ENCODE results near the gene CDH23.

The CDH23 gene

GRCh38 chr10:71618598-71618997, 221.9 kb downstream of the CDH23 start:
- DNase-seq: no peak

GRCh38 chr10:71620642-71621041, 223.9 kb downstream of the CDH23 start:
- peak in 1 of 56 donors; percentile 42 for DNase-seq

GRCh38 chr10:71621231-71622153, 224.8 kb downstream of the CDH23 start:
- peak in 33 of 56 donors; percentile 11 to 70 (median 33) for DNase-seq

GRCh38 chr10:71622154-71622526, 225.4 kb downstream of the CDH23 start:
- DNase-seq: peak in 27 of 56 donors; percentile 7 to 64 (median 23)

- no peak for DNase-seq
Observed at GRCh38 chr10:71622616-71623015, 225.9 kb downstream of the CDH23 start.

GRCh38 chr10:71623098-71623985, 226.6 kb downstream of the CDH23 start:
- DNase-seq: peak in 21 of 56 donors; percentile 6 to 53 (median 27)

GRCh38 chr10:71623986-71624291, 227.2 kb downstream of the CDH23 start:
- DNase-seq: no peak

- no peak for DNase-seq
Observed at GRCh38 chr10:71625445-71626175, 228.9 kb downstream of the CDH23 start.

- DNase-seq: no peak
Observed at GRCh38 chr10:71627230-71627939, 230.7 kb downstream of the CDH23 start.

GRCh38 chr10:71627956-71628355, 231.2 kb downstream of the CDH23 start:
- DNase-seq: no peak

- DNase-seq: no peak
Observed at GRCh38 chr10:71629131-71629530, 232.4 kb downstream of the CDH23 start.

GRCh38 chr10:71630168-71630567, 233.4 kb downstream of the CDH23 start:
- no peak for DNase-seq

GRCh38 chr10:71631007-71631861, 234.5 kb downstream of the CDH23 start:
- DNase-seq: no peak

- no peak for DNase-seq
Observed at GRCh38 chr10:71632200-71632820, 235.6 kb downstream of the CDH23 start.

- no peak for DNase-seq
Observed at GRCh38 chr10:71632896-71633600, 236.3 kb downstream of the CDH23 start.

- no peak for DNase-seq
Observed at GRCh38 chr10:71633920-71634319, 237.2 kb downstream of the CDH23 start.

- peak in 10 of 56 donors; percentile 2 to 40 (median 16) for DNase-seq
Observed at GRCh38 chr10:71634531-71635164, 237.9 kb downstream of the CDH23 start.

GRCh38 chr10:71635251-71635866, 238.6 kb downstream of the CDH23 start:
- DNase-seq: no peak
